Panc1 (cell line): ENCODE measurements around the gene TEX28.

ENCODE experiments used
- POLR2AphosphoS5 ChIP-seq: IDR thresholded peaks from 2 replicates; pipeline ENCODE4 v1.6.1; 2012; ENCODE audit warnings: mild to moderate bottlenecking, low read depth, low read length, moderate library complexity
- TCF7L2 ChIP-seq: IDR thresholded peaks from 2 replicates; pipeline ENCODE4 v1.6.1; 2011; ENCODE audit warnings: mild to moderate bottlenecking, low read depth, low read length, inconsistent platforms
- TF ChIP-seq, protein P1 (sequence below): fragments of 450-650 bp; IDR thresholded peaks from 2 replicates; pipeline ENCODE4 v1.5.1; 2017; ENCODE audit warnings: mild to moderate bottlenecking

DNA sequence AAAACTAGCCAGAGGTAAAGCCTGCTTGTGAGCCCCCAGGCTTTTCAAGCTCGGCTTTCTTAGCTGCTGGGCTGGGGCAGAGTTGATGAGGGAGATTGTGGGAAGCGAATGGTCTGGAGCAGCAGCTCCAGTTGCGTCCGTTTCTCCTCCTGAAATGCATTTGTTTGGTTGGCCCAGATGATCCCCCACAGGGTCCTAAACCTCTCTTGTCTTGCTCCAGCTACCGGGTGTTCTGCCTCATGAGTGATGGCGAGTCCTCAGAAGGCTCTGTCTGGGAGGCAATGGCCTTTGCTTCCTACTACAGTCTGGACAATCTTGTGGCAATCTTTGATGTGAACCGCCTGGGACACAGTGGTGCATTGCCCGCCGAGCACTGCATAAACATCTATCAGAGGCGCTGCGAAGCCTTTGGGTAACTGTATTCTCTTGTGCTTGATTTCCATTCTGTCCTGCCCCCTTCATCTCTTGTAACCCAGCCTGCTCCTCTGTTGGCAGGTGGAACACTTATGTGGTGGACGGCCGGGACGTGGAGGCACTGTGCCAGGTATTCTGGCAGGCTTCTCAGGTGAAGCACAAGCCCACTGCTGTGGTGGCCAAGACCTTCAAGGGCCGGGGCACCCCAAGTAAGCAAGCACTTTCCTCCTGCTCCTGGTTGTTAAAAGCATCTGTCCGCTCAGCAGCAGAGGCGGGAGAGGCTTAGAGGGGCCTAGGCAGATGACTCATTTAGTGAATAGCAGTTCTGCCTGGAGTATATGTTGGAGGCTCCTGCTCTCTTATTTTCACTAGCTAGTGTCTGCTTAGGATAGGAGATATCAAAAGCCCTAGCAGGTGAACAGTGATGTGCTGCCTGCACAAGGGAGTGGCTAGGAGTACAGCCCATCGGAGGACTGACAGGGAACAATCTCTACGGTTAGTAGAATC, 16.0 kb upstream of the TEX28 start:
- no peak for TF ChIP-seq POLR2AphosphoS5
- TF ChIP-seq, protein P1, sequence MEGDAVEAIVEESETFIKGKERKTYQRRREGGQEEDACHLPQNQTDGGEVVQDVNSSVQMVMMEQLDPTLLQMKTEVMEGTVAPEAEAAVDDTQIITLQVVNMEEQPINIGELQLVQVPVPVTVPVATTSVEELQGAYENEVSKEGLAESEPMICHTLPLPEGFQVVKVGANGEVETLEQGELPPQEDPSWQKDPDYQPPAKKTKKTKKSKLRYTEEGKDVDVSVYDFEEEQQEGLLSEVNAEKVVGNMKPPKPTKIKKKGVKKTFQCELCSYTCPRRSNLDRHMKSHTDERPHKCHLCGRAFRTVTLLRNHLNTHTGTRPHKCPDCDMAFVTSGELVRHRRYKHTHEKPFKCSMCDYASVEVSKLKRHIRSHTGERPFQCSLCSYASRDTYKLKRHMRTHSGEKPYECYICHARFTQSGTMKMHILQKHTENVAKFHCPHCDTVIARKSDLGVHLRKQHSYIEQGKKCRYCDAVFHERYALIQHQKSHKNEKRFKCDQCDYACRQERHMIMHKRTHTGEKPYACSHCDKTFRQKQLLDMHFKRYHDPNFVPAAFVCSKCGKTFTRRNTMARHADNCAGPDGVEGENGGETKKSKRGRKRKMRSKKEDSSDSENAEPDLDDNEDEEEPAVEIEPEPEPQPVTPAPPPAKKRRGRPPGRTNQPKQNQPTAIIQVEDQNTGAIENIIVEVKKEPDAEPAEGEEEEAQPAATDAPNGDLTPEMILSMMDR, result no peak
- TF ChIP-seq TCF7L2, result no peak
